Measurements from ENCODE around the gene CCR7. TPM values are rescaled to one million over a fixed set of nuclear protein-coding genes. Genes with fewer than 3 reads are reported as not detected.

CCR7 gene, protein sequence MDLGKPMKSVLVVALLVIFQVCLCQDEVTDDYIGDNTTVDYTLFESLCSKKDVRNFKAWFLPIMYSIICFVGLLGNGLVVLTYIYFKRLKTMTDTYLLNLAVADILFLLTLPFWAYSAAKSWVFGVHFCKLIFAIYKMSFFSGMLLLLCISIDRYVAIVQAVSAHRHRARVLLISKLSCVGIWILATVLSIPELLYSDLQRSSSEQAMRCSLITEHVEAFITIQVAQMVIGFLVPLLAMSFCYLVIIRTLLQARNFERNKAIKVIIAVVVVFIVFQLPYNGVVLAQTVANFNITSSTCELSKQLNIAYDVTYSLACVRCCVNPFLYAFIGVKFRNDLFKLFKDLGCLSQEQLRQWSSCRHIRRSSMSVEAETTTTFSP
- 1 to 10 TPM in 2 of 3 donors, under 1 TPM in 1; 0.56 to 2.8 (median 1.7) TPM for polyA plus RNA-seq

DNA sequence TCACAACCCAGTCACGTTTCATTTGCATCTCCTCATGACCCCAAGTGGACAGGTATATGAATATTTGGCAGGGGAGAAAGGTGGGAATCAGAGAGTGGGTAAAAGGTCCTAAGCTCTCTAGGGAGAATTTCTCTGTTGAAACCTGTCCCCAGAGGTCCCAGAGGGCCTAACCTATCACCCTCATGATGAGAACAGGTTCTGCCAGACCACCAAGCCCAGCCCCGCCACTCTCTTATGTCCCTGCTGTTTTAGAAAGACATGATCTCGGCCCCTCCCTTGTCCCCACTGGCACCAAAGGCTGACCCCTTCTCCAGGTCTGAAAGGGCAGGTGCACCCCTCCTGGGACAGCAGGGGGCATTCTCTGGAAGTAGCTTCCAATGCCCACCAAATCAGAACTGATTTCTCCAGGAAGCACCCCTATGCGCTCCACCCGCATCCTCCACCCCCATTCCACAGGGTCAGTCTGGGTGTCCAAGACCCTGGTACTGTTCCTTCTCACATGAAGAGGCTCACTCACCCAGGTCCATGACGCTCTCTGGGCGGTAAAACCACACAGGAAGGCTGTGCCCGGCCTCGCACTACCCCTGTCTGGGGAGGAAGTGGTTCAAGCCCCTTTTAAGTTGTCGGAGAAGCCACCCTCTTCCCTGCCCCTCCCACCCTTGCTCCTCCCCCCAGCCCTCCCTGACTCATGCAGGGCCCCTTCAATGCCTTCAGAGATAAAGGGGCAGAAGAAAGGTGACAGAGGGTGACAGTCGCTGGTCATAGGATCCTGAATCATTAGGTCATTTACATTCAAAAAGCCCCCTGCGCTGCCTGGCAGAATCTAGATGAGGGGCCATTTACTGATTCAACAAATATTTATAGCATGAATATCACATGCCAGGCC, at the start of gene CCR7:
Gene CCR7 (minus strand): TSS at position 590 of the 886 bp plus-strand sequence. CDS start 63 bp downstream, at position 527.
- 58 to 62% (median 58%) methylated on average over 12 of the region's 12 CpGs for WGBS, 3 donors
- no peak within 1 kb of the TSS for H3K27ac ChIP-seq (ENCODE audit: low read depth, low read length)

DNA sequence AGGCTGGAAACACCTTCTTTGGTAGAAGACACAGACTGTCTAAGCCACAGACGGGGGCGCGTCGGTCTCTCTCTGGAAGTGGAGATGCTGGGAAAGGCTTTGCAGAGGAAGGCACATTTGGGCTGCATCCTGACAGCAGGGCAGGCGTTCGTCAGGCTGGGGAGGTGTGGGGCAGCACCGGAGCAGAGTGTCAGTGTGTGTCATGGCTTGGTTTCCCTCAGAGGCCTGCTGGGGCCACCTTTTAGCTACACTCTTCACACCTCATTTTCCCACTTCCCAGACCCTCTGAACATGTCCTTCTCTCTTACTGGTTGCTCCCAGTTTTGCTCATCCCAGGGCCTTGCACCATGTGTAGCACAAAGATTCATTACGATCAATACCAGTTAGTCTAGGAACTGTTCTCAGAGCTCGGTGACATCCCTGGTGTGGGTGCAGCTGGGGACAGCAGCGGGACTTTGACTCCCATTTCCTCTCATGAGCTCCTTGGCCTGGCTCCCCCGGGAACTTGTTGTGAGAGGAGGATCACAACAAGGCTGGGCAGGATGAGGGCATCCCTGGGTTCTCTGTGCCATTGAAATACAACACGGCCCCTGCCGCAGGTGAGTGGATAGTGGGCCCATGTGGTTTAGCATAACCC, 49.3 kb upstream of the CCR7 start:
- 80 to 87% (median 85%) methylated on average over 13 of the region's 13 CpGs for WGBS, 3 donors
- H3K27ac ChIP-seq (ENCODE audit: low read depth, low read length): no peak overlapping the region

DNA sequence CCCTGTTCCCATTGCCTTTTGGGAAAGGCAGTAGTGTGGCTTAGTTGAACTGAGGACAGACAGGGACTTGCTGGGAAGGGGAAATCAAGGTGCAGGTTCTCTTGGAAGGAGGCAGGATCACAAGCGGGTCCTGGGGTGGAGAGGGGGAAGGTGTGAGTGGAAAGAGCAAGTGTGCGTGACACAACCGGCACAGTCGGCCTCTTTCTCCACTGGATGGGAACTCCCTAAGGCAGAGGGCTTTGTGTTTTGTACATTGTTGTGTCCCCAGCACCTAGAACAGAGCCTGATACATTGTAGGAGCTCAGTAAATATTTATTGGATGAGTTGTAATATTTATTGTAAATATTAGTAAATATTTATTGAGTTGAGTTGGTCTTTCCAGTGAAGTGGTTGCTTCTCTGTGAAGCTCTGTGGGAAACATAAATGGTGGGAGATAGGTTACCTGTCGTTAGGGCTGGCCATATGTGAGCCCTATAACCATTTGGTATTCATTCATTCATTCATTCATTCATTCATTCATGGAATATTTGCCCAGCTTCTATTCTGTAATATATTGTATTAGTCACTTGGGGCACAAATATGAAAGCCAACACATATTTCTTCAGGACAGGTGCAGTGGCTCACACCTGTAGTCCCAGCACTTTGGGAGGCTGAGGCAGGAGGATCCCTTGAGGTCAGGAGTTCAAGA, 48.3 kb upstream of the CCR7 start:
- H3K27ac ChIP-seq (ENCODE audit: low read depth, low read length): no peak overlapping the region
- 82 to 94% (median 87%) methylated on average over 5 of the region's 5 CpGs for WGBS, 3 donors

DNA sequence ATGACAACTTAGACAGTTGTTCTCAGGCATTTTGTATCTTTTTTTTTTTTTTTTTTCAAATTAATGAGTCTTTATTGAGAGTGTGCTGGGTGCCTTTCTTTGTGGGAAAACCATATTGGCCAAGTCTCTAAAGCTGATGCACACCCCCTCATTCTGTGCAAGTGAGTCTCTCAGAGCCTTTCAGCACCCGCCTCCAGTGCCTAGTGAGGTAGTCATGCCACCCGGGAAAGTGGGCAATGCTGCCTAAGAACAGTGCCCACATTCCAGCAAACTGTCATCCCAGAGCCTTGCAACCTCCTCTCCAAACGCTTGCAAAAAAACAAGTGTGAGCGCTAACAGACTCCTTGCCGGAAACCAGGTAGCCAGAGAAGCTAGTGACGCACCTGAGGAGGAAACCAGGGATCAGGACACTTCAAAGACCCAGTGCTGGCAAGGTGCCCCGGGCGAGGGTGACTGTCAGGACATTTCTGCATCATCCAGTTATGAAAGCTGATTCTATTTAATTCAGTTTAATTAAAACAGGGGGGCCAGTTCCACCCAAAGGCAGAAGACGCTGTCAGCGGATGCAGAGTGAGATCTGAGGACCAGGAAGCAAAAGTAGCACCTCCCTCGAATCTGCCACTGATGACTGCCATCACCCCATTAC, 47.5 kb upstream of the CCR7 start:
- no peak overlapping the region for H3K27ac ChIP-seq (ENCODE audit: low read depth, low read length)
- WGBS, 3 donors: 62 to 87% (median 86%) methylated on average over 11 of the region's 11 CpGs

DNA sequence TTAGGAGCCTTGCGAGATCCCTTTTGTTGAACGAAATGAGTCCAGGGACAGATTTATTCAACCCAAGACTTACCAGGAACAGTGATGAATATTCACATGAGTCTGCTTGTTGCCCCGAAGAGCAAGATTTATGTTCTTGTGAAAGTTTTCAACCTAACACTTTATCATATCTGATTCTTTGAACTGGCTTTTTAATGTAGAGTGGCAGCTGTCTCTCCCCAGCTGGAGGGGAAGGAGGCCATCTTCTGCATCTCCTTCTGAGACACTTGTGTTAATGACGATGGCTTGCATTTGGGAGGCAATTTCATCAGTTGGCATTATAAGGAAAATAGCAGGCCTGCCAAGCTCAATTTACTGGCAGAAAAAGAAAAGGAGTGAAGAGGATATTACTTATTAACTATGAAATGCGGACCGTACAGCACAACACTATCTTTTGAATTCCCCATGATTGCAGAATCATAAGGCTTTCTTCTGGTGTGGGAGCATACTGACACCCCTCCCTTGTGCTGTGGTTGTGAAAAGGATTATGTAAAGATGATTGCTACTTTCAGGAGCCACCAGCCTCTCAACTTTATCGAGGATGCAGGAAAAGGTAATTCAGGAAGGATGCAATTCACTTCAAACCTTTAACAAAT, 46.7 kb upstream of the CCR7 start:
- 45 to 67% (median 62%) methylated on average over 7 of the region's 7 CpGs for WGBS, 3 donors
- no peak overlapping the region for H3K27ac ChIP-seq (ENCODE audit: low read depth, low read length)

DNA sequence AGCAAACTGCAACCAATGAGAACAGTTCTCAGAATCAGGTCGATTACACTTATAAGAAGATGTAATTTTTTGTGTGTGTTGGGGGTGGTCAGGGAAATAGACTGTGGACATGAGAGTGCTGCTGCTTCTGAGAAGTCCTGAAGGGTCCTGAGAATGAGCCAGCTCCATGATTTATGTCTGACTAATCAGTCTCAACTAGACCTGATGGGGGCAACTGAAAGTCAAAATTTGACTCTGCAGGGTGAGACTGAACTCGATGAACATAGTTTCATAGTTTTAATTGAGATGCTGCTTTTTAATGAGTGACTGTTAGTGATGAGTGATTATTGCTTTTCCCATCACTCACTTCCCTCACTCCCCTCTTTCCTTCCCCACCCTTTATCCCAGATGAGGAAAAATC, 45.1 kb upstream of the CCR7 start:
- H3K27ac ChIP-seq (ENCODE audit: low read depth, low read length): no peak overlapping the region
- WGBS, 3 donors: 69 to 78% (median 72%) methylated on average over 2 of the region's 2 CpGs

DNA sequence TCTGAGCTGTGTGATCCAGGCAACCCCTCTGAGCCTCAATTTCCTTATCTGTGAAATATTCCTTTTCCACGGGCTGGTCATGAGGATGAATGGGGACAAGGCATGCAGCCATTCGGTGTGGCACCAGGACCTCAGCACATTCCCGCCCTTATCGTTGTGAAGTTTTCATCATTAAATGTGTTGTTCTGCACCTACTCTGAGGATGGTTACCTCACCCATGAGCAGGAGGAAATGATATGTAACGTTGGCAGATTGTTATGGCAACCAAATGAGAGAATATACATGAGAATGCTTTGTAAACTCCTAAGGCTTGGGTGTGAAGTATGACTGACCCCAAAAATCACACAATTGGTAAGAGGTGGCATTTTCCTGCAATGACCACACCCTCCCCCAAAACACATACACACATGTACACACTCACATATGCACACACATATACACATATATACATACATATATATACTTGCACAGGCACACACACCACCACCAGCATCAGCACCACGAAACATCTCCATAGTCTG, 42.8 kb upstream of the CCR7 start:
- no peak overlapping the region for H3K27ac ChIP-seq (ENCODE audit: low read depth, low read length)
- 63 to 81% (median 75%) methylated on average over 6 of the region's 6 CpGs for WGBS, 3 donors

DNA sequence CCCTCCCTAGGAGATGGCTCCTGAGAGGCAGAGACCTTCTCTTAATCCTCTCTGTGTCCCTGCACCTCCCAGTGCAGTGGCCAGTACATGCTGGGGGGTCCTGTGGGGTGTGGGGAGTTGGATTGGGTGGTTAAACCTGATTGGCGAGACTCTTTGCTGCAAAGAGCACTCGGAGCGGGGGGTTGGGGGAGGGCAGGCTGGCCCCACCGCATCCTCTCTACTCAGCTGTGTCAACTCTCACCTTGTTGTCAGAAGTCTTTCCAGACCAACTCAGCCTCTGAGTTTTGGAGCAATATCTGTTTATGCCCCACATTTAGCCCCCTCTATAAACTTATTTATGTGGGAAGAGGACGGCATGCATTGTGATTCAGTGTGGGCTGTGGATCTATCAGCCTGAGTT, 42.4 kb upstream of the CCR7 start:
- H3K27ac ChIP-seq (ENCODE audit: low read depth, low read length): no peak overlapping the region
- 38 to 95% (median 85%) methylated on average over 5 of the region's 5 CpGs for WGBS, 3 donors

DNA sequence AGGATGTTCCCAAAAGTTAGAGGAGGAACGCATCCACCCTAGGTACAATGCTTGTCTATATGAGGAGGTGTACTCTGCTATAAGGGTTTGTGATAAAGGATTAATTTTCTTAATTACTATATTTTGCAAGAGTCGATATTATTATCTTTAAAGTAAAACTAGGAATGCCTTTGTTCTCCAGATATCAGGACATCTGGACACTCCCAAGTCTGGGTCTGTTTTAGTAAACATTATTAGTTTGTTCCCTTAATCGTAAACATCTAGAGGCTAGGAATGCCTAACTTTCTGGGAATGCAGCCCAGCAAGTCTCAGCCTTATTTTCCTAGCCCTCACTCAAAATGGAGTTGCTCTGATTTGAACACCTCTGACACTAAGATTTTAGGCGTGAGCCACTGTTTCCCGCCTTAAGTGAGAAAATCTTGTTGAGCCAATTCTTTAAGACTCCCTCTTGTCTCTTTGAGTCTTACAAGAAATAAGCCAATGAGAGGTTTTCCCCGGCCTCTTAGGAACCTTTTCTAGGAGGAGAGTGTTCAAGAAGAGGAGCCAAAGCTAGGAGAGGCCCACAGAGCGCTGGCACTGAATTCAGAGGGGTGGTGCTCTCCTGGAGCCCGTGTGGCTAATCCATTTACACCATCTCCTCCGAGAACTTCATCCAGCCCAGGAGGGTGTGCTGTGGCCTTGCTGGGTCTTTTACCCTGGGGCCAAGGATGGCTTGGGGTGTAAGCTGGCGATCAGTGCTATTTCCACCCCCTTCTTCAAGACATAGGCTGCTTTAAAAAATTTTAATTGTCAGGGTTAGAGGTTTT, 41.5 kb upstream of the CCR7 start:
- 61 to 81% (median 74%) methylated on average over 10 of the region's 10 CpGs for WGBS, 3 donors
- no peak overlapping the region for H3K27ac ChIP-seq (ENCODE audit: low read depth, low read length)

DNA sequence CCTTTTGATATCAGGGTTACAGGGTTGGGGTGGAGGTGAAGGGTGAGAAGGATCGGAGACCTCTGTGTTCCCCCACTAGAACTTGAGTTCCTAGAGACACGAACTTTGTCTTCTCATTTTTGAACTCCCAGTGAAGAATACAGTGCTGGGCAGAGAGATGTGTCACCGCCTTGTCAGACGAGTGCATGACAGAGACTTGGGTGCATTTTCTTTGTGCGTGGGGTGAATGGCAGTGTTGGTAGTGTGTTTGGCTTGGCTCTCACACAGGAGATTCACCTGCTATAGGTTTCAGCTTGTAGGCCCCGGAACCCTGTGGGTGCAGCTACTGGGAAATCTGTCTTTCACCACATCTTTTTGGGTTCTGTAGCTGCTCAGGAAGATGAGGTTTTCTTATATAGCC, 40.0 kb upstream of the CCR7 start:
- WGBS, 3 donors: 91 to 93% (median 91%) methylated on average over 6 of the region's 6 CpGs

DNA sequence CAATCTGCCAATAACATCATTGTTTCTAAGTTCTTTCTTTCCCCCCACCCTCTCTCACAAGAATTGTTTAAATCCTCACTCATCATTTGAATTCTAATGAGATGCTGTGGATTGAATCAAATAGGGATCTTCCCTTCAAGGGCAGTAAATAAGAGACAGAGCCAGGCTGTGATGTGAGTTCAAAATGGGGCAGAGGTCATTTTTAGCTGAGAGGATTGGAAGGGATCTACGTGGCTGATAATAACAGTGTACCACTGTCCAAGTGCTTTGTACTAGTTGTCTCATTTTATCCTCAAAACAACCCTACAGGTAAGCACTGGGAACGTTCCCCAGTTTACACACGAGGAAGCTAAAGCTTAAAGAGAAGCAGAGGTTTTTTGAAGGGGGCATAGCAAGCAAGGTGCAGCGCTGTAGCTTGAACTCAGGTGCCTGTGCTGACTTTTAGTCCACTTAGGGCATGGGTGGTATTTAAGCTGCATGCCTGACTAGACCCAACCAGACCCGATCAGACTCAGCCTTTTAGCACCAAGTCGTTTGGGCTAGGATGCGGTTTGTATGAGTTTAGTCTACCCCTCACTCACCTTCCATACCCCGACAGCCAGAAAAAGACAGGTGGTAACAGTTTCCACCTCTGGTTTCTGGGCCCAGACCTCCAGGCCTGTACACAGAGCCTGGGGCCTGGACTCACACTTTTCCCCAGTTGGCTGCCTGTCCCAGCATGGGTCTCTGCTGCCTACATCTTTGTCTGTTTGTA, 39.2 kb upstream of the CCR7 start:
- no peak overlapping the region for H3K27ac ChIP-seq (ENCODE audit: low read depth, low read length)
- WGBS, 3 donors: 76 to 90% (median 86%) methylated on average over 8 of the region's 8 CpGs

More for the DNA sequence above, 40.0 kb upstream of the CCR7 start:
- no peak overlapping the region for H3K27ac ChIP-seq (ENCODE audit: low read depth, low read length)

DNA sequence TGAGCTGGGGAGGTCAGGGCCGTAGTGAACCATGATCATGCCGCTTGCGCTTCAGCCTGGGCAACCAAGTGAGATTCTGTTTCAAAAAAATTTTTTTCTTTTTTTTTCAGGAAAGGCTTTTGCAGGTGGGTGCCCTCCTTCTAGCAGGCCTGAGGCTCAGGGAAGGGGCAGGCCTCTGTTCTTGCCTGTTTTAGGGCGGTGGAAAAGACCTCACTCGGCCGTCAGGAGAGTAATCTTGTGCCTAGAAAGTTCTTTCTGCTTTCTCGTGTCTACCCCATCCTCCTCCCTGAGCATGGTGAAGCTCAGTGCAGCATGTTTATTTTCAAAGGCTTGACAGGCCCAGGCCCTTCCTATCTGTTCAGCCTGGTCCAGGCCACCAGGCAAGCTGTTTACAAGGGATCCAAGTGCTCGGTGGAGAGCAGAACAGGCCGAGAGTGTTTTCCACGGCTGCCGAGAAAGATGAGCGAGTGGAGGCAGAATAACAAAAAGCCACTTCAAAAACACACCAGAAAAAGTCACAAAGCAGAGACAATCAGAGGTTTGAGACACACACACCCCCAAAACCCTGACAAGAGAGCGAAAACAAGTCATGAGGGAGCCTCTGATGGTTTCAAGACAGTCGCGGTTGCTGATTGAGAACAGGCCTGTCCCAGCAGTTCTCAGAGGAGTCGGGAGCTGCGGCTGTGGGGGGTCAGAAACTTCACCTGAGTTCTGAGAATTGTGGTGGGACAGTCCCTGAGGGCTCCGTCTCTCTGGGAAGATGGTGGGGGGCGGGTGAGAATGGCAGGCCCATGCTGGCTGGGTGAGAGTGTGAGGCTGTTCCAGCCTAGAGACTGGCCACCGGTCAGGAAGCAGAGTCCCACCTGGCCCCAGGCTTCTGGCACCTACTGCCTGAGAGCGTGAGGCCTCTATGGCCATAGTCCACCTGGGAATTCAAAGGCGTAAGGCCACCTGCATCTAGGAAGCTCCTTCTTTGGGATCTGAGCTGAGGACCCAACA, 37.5 kb upstream of the CCR7 start:
- no peak overlapping the region for H3K27ac ChIP-seq (ENCODE audit: low read depth, low read length)
- 86 to 90% (median 90%) methylated on average over 22 of the region's 22 CpGs for WGBS, 3 donors

DNA sequence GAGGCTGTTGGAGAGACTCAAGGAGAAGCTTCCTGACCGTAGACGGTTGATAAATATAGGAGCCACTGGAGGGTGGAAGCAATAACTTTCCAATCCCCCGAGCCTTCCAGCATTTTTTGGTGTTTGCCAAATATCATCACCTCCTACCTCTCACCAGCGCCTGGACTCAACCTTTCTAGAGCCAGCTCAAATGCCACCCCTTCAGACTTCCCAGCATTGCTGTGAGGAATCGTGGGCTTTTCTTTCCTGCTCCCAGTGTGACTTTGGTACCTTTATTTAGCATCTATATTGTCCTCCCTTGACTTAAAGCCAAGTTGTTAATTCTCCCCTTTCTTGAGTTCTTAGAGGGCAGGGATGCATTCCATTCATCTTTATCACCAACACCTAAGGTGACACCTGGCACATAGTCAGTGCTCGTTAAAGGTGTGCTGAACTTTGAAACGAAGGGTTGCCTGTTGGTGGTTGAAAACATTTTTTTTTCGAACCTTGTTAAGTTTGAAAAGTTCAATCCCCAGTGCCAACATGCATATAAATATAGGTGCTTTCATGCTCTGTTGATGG, 35.3 kb upstream of the CCR7 start:
- WGBS, 3 donors: 66 to 83% (median 78%) methylated on average over 8 of the region's 8 CpGs
- no peak overlapping the region for H3K27ac ChIP-seq (ENCODE audit: low read depth, low read length)

DNA sequence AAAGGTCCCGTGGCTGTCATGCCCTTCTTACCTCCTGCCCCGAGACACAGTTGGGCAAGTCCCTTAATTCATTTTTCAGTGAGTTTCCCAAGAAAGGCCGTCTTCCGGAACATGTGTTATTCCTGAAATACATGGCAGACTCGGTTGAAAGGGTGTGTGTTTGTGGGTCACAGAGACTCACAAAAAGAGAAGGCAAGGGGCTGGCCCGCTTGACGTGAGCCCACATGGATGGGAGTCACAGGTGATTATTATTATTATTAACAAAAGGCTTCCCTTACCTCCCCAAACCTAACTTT, 34.1 kb upstream of the CCR7 start:
- H3K27ac ChIP-seq (ENCODE audit: low read depth, low read length): no peak overlapping the region
- 69 to 74% (median 70%) methylated on average over 7 of the region's 7 CpGs for WGBS, 3 donors
